Fibroblast of lung (primary cell): ENCODE data around the gene CSF1R.

Source experiments
- CTCF ChIP-seq, 2 donors: IDR thresholded peaks in 1 of 2; conservative IDR thresholded peaks in 1 of 2; 1 replicate in 1 of 2; 2 replicates in 1 of 2; pipeline ENCODE4 v1.5.1; 2011 to 2012; ENCODE audit warnings: low read length in 2 of 2, control low read depth in 1 of 2, inconsistent platforms in 1 of 2, low read depth in 1 of 2, mild to moderate bottlenecking in 1 of 2
- EZH2 ChIP-seq: IDR thresholded peaks from 2 replicates; pipeline ENCODE4 v1.5.1; 2012; ENCODE audit warnings: low read length, control low read depth, mild to moderate bottlenecking; ENCODE audit errors: missing control alignments

- TF ChIP-seq CTCF (conservative IDR thresholded peaks at IDR 0.05 in 1 of 2, IDR thresholded peaks at IDR 0.05 in 1 of 2; ENCODE audit: low read depth in 1 of 2, low read length in 2 of 2), result no peak
- no peak for TF ChIP-seq EZH2
Measured at GRCh38 chr5:150107909-150108447, 21.6 kb upstream of the CSF1R start.
